K562 (cell line): ENCODE measurements around the gene RBP7. TPM values are rescaled to one million over a fixed set of nuclear protein-coding genes. Genes with fewer than 3 reads are reported as not detected.
A peak's percentile ranks its signal among the peaks of the same experiment; 100 is the strongest.

Experiments
- ATAC-seq: fragments of 200-7000 bp; cut with Tn5 transposase; 3 replicates; pipeline ENCODE4 v1.9.1; 2020; ENCODE audit warnings: moderate library complexity
- BruUV-seq: library from RNA; stranded (reverse); fragments of 400-500 nt; replicated peaks from 2 replicates; lab custom pipeline; 2021; lab: Mats Ljungman, UMichigan
- CTCF ChIA-PET: fragments of 300-600 bp; formaldehyde crosslinking; extraction: SDS; loops from one replicate; lab custom pipeline; 2021; ENCODE audit warnings: low intra/inter-chr PET ratio; lab: Yijun Ruan, JAX
- POLR2A ChIA-PET: fragments of 300-600, 350-650 bp; sonication (Branson Sonifier 250); formaldehyde crosslinking; extraction: SDS; loops from one replicate; lab custom pipeline; 2021; ENCODE audit warnings: antibody characterized with exemption, inconsistent platforms; lab: Yijun Ruan, JAX
- DNase-seq, 4 experiments: peaks; one replicate each; pipeline versions ENCODE4 v3.0.0 to v3.0.0-alpha.2; 2011 to 2018; ENCODE audit warnings: low spot score in 3 of 4, mixed read lengths in 3 of 4; ENCODE audit errors: extremely low read depth in 1 of 4
- FAIRE-seq: peaks from 2 replicates; lab custom pipeline; 2011; peaks lifted over from hg19 to GRCh38; lab: Jason Lieb, UNC
- H2AFZ ChIP-seq: 2 replicates; pipeline ENCODE4 v1.6.0; 2011; ENCODE audit warnings: low read depth, low read length, control low read depth, inconsistent platforms
- H3K27ac ChIP-seq: fragments of 200-600 bp; 3 replicates; pipeline ENCODE4 v1.8.0; 2011; ENCODE audit warnings: low read depth, mild to moderate bottlenecking, control low read depth, inconsistent platforms, low read length, moderate library complexity, mixed read lengths; ENCODE audit errors: extremely low read depth
- H3K27me3 ChIP-seq, 2 experiments: fragments of 300-600 bp in 1 of 2; 2 replicates in 1 of 2; 3 replicates in 1 of 2; pipeline versions ENCODE4 v1.6.0 to v1.8.0; 2011; ENCODE audit warnings: inconsistent platforms in 2 of 2, low read length in 2 of 2, mild to moderate bottlenecking in 1 of 2, mixed read lengths in 1 of 2, moderate library complexity in 1 of 2; ENCODE audit not compliant: control insufficient read depth in 2 of 2, insufficient read depth in 2 of 2
- H3K36me3 ChIP-seq: fragments of 300-600 bp; 3 replicates; pipeline ENCODE4 v1.8.0; 2011; ENCODE audit warnings: mild to moderate bottlenecking, low read length, inconsistent platforms; ENCODE audit not compliant: control insufficient read depth, insufficient read depth
- H3K4me1 ChIP-seq, 2 experiments: fragments of 200-600 bp in 1 of 2; replicated peaks in 1 of 2; 2 replicates in 1 of 2; 3 replicates in 1 of 2; pipeline versions ENCODE4 v1.5.1 to v1.8.0; 2011; ENCODE audit warnings: inconsistent platforms in 2 of 2, low read length in 2 of 2, mild to moderate bottlenecking in 1 of 2, mixed read lengths in 1 of 2, moderate library complexity in 1 of 2; ENCODE audit not compliant: control insufficient read depth in 2 of 2, insufficient read depth in 2 of 2
- H3K4me2 ChIP-seq: 2 replicates; pipeline ENCODE4 v1.6.1; 2011; ENCODE audit warnings: low read length, control low read depth, inconsistent platforms, mixed read lengths; ENCODE audit not compliant: insufficient read depth
- H3K4me3 ChIP-seq: fragments of 200-600 bp; sonication (generic), shearing (Covaris generic); 2 replicates; pipeline ENCODE4 v1.5.1; 2016; ENCODE audit warnings: control low read depth, inconsistent platforms
- H3K79me2 ChIP-seq: fragments of 200-600 bp; 3 replicates; pipeline ENCODE4 v1.8.0; 2011; ENCODE audit warnings: low read length, inconsistent platforms; ENCODE audit not compliant: control insufficient read depth, insufficient read depth
- H3K9ac ChIP-seq, 2 experiments: 2 replicates each; pipeline versions ENCODE4 v1.6.0 to v1.6.1; 2011; ENCODE audit warnings: low read depth in 2 of 2, low read length in 2 of 2, control low read depth in 1 of 2, inconsistent platforms in 1 of 2, mild to moderate bottlenecking in 1 of 2, mixed read lengths in 1 of 2; ENCODE audit not compliant: insufficient read depth in 1 of 2
- H3K9me1 ChIP-seq: one replicate; pipeline ENCODE4 v1.6.0; 2011; ENCODE audit warnings: inconsistent platforms, mild to moderate bottlenecking, low read length, moderate library complexity; ENCODE audit not compliant: control insufficient read depth, insufficient read depth
- H3K9me3 ChIP-seq: replicated peaks from 2 replicates; pipeline ENCODE4 v1.5.1; 2011; ENCODE audit warnings: low read depth, low read length, inconsistent platforms; ENCODE audit not compliant: control insufficient read depth, insufficient read depth
- H4K20me1 ChIP-seq: replicated peaks from 2 replicates; pipeline ENCODE4 v1.6.1; 2011; ENCODE audit warnings: low read length, inconsistent platforms, mixed read lengths; ENCODE audit not compliant: control insufficient read depth, insufficient read depth
- BCOR ChIP-seq: fragments of 450-650 bp; IDR thresholded peaks from 2 replicates; pipeline ENCODE4 v1.6.1; 2016
- DPF2 ChIP-seq: fragments of 450-650 bp; IDR thresholded peaks from 2 replicates; pipeline ENCODE4 v1.6.1; 2016
- FUS ChIP-seq: fragments of 200-400 bp; formaldehyde crosslinking; optimal IDR thresholded peaks from 2 replicates; pipeline ENCODE3; 2017; ENCODE audit warnings: low read depth, low read length
- JUNB ChIP-seq: fragments of 450-650 bp; formaldehyde crosslinking; conservative IDR thresholded peaks from 2 replicates; pipeline ENCODE4 v1.4.0; 2020; ENCODE audit warnings: mild to moderate bottlenecking
- LARP7 ChIP-seq: fragments of 450-650 bp; IDR thresholded peaks from 2 replicates; pipeline ENCODE4 v1.6.1; 2016
- MEIS2 ChIP-seq: fragments of 450-650 bp; IDR thresholded peaks from 2 replicates; pipeline ENCODE4 v1.6.1; 2014; ENCODE audit warnings: mild to moderate bottlenecking; ENCODE audit not compliant: partially characterized antibody
- MYC ChIP-seq, 2 experiments: fragments of 250-450 bp in 1 of 2; sonication (Bioruptor Pico) in 1 of 2; IDR thresholded peaks; 2 replicates each; pipeline versions ENCODE4 v1.5.1 to v1.6.1; 2012 to 2021; ENCODE audit warnings: low read depth in 2 of 2, borderline replicate concordance in 1 of 2, improper control_type of control experiment in 1 of 2, low read length in 1 of 2, mild to moderate bottlenecking in 1 of 2, moderate library complexity in 1 of 2
- PRDM10 ChIP-seq: fragments of 450-650 bp; IDR thresholded peaks from 2 replicates; pipeline ENCODE4 v1.6.1; 2018; ENCODE audit not compliant: partially characterized antibody
- SMAD4 ChIP-seq: fragments of 250-450 bp; sonication (Bioruptor Pico); conservative IDR thresholded peaks from 2 replicates; pipeline ENCODE4 v1.8.0; 2021; ENCODE audit warnings: inconsistent platforms, mild to moderate bottlenecking, moderate library complexity
- SMARCA4 ChIP-seq: fragments of 450-650 bp; IDR thresholded peaks from 2 replicates; pipeline ENCODE4 v1.6.1; 2016
- ZNF121 ChIP-seq: sonication (generic); formaldehyde crosslinking; conservative IDR thresholded peaks from 2 replicates; pipeline ENCODE4 v1.8.0; 2022; ENCODE audit warnings: missing genetic modification reagents
- ZNF592 ChIP-seq: fragments of 450-650 bp; IDR thresholded peaks from 2 replicates; pipeline ENCODE4 v1.6.1; 2017; ENCODE audit warnings: antibody characterized with exemption, mild to moderate bottlenecking
- WGBS: fragments of 100-300 bp; shearing (Covaris generic); methylation state at CpG from one replicate; pipeline ENCODE4 v1.1.6; 2016; ENCODE audit warnings: low coverage, mixed read lengths; ENCODE audit not compliant: insufficient coverage; ENCODE audit errors: missing lambda C conversion rate; 5-methylcytosine and 5-hydroxymethylcytosine counted together
- in situ Hi-C: fragments of 300-500 bp; cut with MboI; formaldehyde crosslinking; loops from 4 replicates; pipeline ENCODE4 v1.15.0; 2018; ENCODE audit warnings: inconsistent platforms, mixed read lengths
- intact Hi-C: fragments of 100-400 bp; cut with micrococcal nuclease; formaldehyde crosslinking; loops from 2 replicates; pipeline ENCODE4 v1.14.2; 2022
- polyA plus RNA-seq, 8 experiments: library from polyadenylated mRNA; depleted of rRNA in 4 of 8; stranded (reverse) in 5 of 8; unstranded in 3 of 8; fragments of >200 nt; fragmentation: Nextera tagmentation in 2 of 8; fragmentation: Illumina TruSeq in 1 of 8; extraction: Ambion mirVana in 2 of 8; extraction: Trizol in 1 of 8; gene quantifications; 2 replicates each; pipeline versions ENCODE4 v1.2.1 to v1.2.3, GENCODE V29; 2011 to 2014; ENCODE audit warnings: inconsistent platforms in 1 of 8, missing spikeins in 1 of 8
- total RNA-seq, 7 experiments: library from RNA; depleted of rRNA in 6 of 7; stranded (reverse); fragments of >200 nt in 6 of 7; fragmentation: Illumina TruSeq in 2 of 7; extraction: Trizol in 2 of 7; gene quantifications; 2 replicates each; pipeline versions ENCODE4 v1.2.1 to v1.2.3, GENCODE V29; 2011 to 2021; ENCODE audit warnings: low replicate concordance in 1 of 7

RBP7 gene
- total and polyA plus RNA-seq, 9 of the 15 experiments (the other 6 are each of a cell fraction or from before 2014, with no cell fraction given), result not detected

- TF ChIP-seq MEIS2, result no peak
- peak; percentile 87 for TF ChIP-seq ZNF121 (CRISPR knock-in tag)
- TF ChIP-seq BCOR, result peak; percentile 45; the same call in 1 of the 2 replicates
These were observed 67.7 kb downstream of the RBP7 start (continued) for GRCh38 chr1:10064416-10065343.

GRCh38 chr1:10065344-10065685 lies 68.3 kb downstream of the RBP7 start:
- peaks cover 15% of the 10 kb centered on the region; the same call in 2 of the 3 replicates for H3K36me3 ChIP-seq
- WGBS, result 35% methylated on average over 7 of the region's 7 CpGs
- intact Hi-C loops (no loop called here), in situ Hi-C loops (no loop called here)
- H3K27ac ChIP-seq, result peak overlapping the region; percentile 69
- H3K9me3 ChIP-seq, result no peaks in the 10 kb centered on the region
- no peaks in the 10 kb centered on the region for H3K27me3 ChIP-seq
- peaks cover 17 to 23% of the 10 kb centered on the region in 2 experiments for H3K4me1 ChIP-seq
- peak overlapping the region; percentile 58 for H2AFZ ChIP-seq
- no peaks in the 10 kb centered on the region for H3K9me1 ChIP-seq
- BruUV-seq, result no TSS peak
- FAIRE-seq, result no peak
- H3K79me2 ChIP-seq, result peaks cover 79% of the 10 kb centered on the region
- ATAC-seq, result peak; percentile 65
- peak overlapping the region; percentile 59 for H3K4me2 ChIP-seq
- CTCF ChIA-PET, result interaction anchor here (0.6 kb wide), 1 partner anchor 190 kb away, joined by 3 read pairs; no protein-coding TSS in a partner anchor
- no peak overlapping the region for H3K4me3 ChIP-seq
- POLR2A ChIA-PET, result no interaction called here
- H3K9ac ChIP-seq, result peak overlapping the region; percentile 32 to 72; a peak in 2 of 4 replicates
- peak in 3 of 4 experiments; percentile 32 to 45 (median 39) for DNase-seq
- peaks cover 6% of the 10 kb centered on the region; the same call in 1 of the 2 replicates for H4K20me1 ChIP-seq
- TF ChIP-seq LARP7, result no peak
- 0 out of 2 replicates have a peak, but pooled peaks have one; percentile 25 for TF ChIP-seq DPF2
- no peak for TF ChIP-seq FUS
- no peak for TF ChIP-seq MYC (IDR thresholded peaks at IDR 0.05; ENCODE audit: low read depth, low read length)
- no peak for TF ChIP-seq MYC (CRISPR knock-in tag; IDR thresholded peaks at IDR 0.05; ENCODE audit: borderline replicate concordance, low read depth)
- no peak for TF ChIP-seq SMARCA4
- no peak for TF ChIP-seq JUNB
- TF ChIP-seq ZNF592, result 0 out of 2 replicates have a peak, but pooled peaks have one; percentile 19
- peak; percentile 96 for TF ChIP-seq PRDM10
- TF ChIP-seq SMAD4 (CRISPR knock-in tag), result 0 out of 2 replicates have a peak, but pooled peaks have one; percentile 22
